Measurements from ENCODE around the gene ARHGAP40.
A peak's percentile ranks its signal among the peaks of the same experiment; 100 is the strongest.

ARHGAP40 gene

GRCh38 chr20:38685271-38685670 lies 83.7 kb downstream of the ARHGAP40 start:
- Histone ChIP-seq H3K27me3 (ENCODE audit: insufficient read depth, insufficient read length) (peaks cover 92% of the 10 kb centered on the region), H3K4me3 (ENCODE audit: insufficient read length, low read depth) (no peak overlapping the region)

GRCh38 chr20:38685853-38686473 lies 84.4 kb downstream of the ARHGAP40 start:
- Histone ChIP-seq H3K4me1 (ENCODE audit: insufficient read depth, insufficient read length) (no peaks in the 10 kb centered on the region), H3K4me3 (ENCODE audit: insufficient read length, low read depth) (no peak overlapping the region), H3K27me3 (ENCODE audit: insufficient read depth, insufficient read length) (peaks cover 92% of the 10 kb centered on the region), H3K9ac (ENCODE audit: insufficient read length, low read depth) (no peak overlapping the region), H3K9me3 (ENCODE audit: insufficient read depth, low read length) (no peaks in the 10 kb centered on the region), H3K36me3 (ENCODE audit: insufficient read depth, insufficient read length, low read length) (no peaks in the 10 kb centered on the region)
- TF ChIP-seq ZNF274 (IDR thresholded peaks at IDR 0.05; ENCODE audit: low read depth, low read length) = no peak
- TF ChIP-seq SUZ12 (IDR thresholded peaks at IDR 0.05; ENCODE audit: extremely low read depth, insufficient read depth, insufficient read length) = no peak
- no peak for TF ChIP-seq YY1 (IDR thresholded peaks at IDR 0.05; ENCODE audit: insufficient read depth, insufficient read length)
- peak; percentile 46 for DNase-seq (ENCODE audit: low read depth, low spot score)

More at GRCh38 chr20:38685271-38685670, 83.7 kb downstream of the ARHGAP40 start:
- DNase-seq (ENCODE audit: low read depth, low spot score) = no peak
- no peak for TF ChIP-seq SUZ12 (IDR thresholded peaks at IDR 0.05; ENCODE audit: extremely low read depth, insufficient read depth, insufficient read length)
- no peak for TF ChIP-seq ZNF274 (IDR thresholded peaks at IDR 0.05; ENCODE audit: low read depth, low read length)
- TF ChIP-seq YY1 (IDR thresholded peaks at IDR 0.05; ENCODE audit: insufficient read depth, insufficient read length) = no peak
- H3K4me1 ChIP-seq (ENCODE audit: insufficient read depth, insufficient read length) = no peaks in the 10 kb centered on the region
- H3K9ac ChIP-seq (ENCODE audit: insufficient read length, low read depth) = no peak overlapping the region
- H3K36me3 ChIP-seq (ENCODE audit: insufficient read depth, insufficient read length, low read length) = no peaks in the 10 kb centered on the region
- H3K9me3 ChIP-seq (ENCODE audit: insufficient read depth, low read length) = no peaks in the 10 kb centered on the region

GRCh38 chr20:38692436-38693411 lies 91.1 kb downstream of the ARHGAP40 start:
- Histone ChIP-seq H3K27me3 (ENCODE audit: insufficient read depth, insufficient read length) (peaks cover 57% of the 10 kb centered on the region), H3K36me3 (ENCODE audit: insufficient read depth, insufficient read length, low read length) (no peaks in the 10 kb centered on the region), H3K9me3 (ENCODE audit: insufficient read depth, low read length) (no peaks in the 10 kb centered on the region), H3K4me1 (ENCODE audit: insufficient read depth, insufficient read length) (no peaks in the 10 kb centered on the region), H3K9ac (ENCODE audit: insufficient read length, low read depth) (no peak overlapping the region), H3K4me3 (ENCODE audit: insufficient read length, low read depth) (no peak overlapping the region)
- peak; percentile 88 for DNase-seq (ENCODE audit: low read depth, low spot score)
- TF ChIP-seq YY1 (IDR thresholded peaks at IDR 0.05; ENCODE audit: insufficient read depth, insufficient read length) = no peak
- TF ChIP-seq ZNF274 (IDR thresholded peaks at IDR 0.05; ENCODE audit: low read depth, low read length) = no peak
- TF ChIP-seq SUZ12 (IDR thresholded peaks at IDR 0.05; ENCODE audit: extremely low read depth, insufficient read depth, insufficient read length) = no peak

- Histone ChIP-seq H3K4me1 (ENCODE audit: insufficient read depth, insufficient read length) (no peaks in the 10 kb centered on the region), H3K9ac (ENCODE audit: insufficient read length, low read depth) (no peak overlapping the region), H3K27me3 (ENCODE audit: insufficient read depth, insufficient read length) (peaks cover 39% of the 10 kb centered on the region), H3K9me3 (ENCODE audit: insufficient read depth, low read length) (no peaks in the 10 kb centered on the region), H3K4me3 (ENCODE audit: insufficient read length, low read depth) (no peak overlapping the region), H3K36me3 (ENCODE audit: insufficient read depth, insufficient read length, low read length) (no peaks in the 10 kb centered on the region)
- DNase-seq (ENCODE audit: low read depth, low spot score) = no peak
- TF ChIP-seq ZNF274 (IDR thresholded peaks at IDR 0.05; ENCODE audit: low read depth, low read length) = no peak
- TF ChIP-seq YY1 (IDR thresholded peaks at IDR 0.05; ENCODE audit: insufficient read depth, insufficient read length) = no peak
- no peak for TF ChIP-seq SUZ12 (IDR thresholded peaks at IDR 0.05; ENCODE audit: extremely low read depth, insufficient read depth, insufficient read length)
Observed at GRCh38 chr20:38697306-38697705, 95.7 kb downstream of the ARHGAP40 start.

GRCh38 chr20:38698541-38698940 lies 96.9 kb downstream of the ARHGAP40 start:
- TF ChIP-seq SUZ12 (IDR thresholded peaks at IDR 0.05; ENCODE audit: extremely low read depth, insufficient read depth, insufficient read length) (no peak), ZNF274 (IDR thresholded peaks at IDR 0.05; ENCODE audit: low read depth, low read length) (no peak), YY1 (IDR thresholded peaks at IDR 0.05; ENCODE audit: insufficient read depth, insufficient read length) (no peak)
- Histone ChIP-seq H3K27me3 (ENCODE audit: insufficient read depth, insufficient read length) (peaks cover 29% of the 10 kb centered on the region), H3K9me3 (ENCODE audit: insufficient read depth, low read length) (no peaks in the 10 kb centered on the region), H3K4me1 (ENCODE audit: insufficient read depth, insufficient read length) (no peaks in the 10 kb centered on the region), H3K4me3 (ENCODE audit: insufficient read length, low read depth) (no peak overlapping the region), H3K9ac (ENCODE audit: insufficient read length, low read depth) (no peak overlapping the region), H3K36me3 (ENCODE audit: insufficient read depth, insufficient read length, low read length) (no peaks in the 10 kb centered on the region)
- DNase-seq (ENCODE audit: low read depth, low spot score) = no peak

- no peak for DNase-seq (ENCODE audit: low read depth, low spot score)
- no peak overlapping the region for H3K4me3 ChIP-seq (ENCODE audit: insufficient read length, low read depth)
- no peaks in the 10 kb centered on the region for H3K4me1 ChIP-seq (ENCODE audit: insufficient read depth, insufficient read length)
- H3K27me3 ChIP-seq (ENCODE audit: insufficient read depth, insufficient read length) = peaks cover 22% of the 10 kb centered on the region
- TF ChIP-seq ZNF274 (IDR thresholded peaks at IDR 0.05; ENCODE audit: low read depth, low read length) (no peak), YY1 (IDR thresholded peaks at IDR 0.05; ENCODE audit: insufficient read depth, insufficient read length) (no peak), SUZ12 (IDR thresholded peaks at IDR 0.05; ENCODE audit: extremely low read depth, insufficient read depth, insufficient read length) (no peak)
- H3K9ac ChIP-seq (ENCODE audit: insufficient read length, low read depth) = no peak overlapping the region
- no peaks in the 10 kb centered on the region for H3K9me3 ChIP-seq (ENCODE audit: insufficient read depth, low read length)
- H3K36me3 ChIP-seq (ENCODE audit: insufficient read depth, insufficient read length, low read length) = no peaks in the 10 kb centered on the region
Observed at GRCh38 chr20:38700141-38700540, 98.5 kb downstream of the ARHGAP40 start.
